Common myeloid progenitor, CD34-positive (primary cell): ENCODE data around the gene PSMB7.

ENCODE experiments used
- CTCF ChIA-PET: fragments of 350-600 bp; sonication (Branson Sonifier 250); formaldehyde crosslinking; loops from one replicate; lab custom pipeline; 2021; ENCODE audit warnings: antibody characterized with exemption; lab: Charles Lee
- POLR2A ChIA-PET: fragments of 350-600 bp; sonication (Branson Sonifier 250); formaldehyde crosslinking; loops from one replicate; lab custom pipeline; 2021; ENCODE audit warnings: antibody characterized with exemption; lab: Charles Lee
- DNase-seq, 3 donors: peaks; one replicate each; pipeline versions ENCODE4 v3.0.0 to v3.0.0-alpha.2; 2013
- H3K27ac ChIP-seq, 2 experiments: 1 replicate in 1 of 2; 2 replicates in 1 of 2; pipeline ENCODE4 v1.7.0; 2013; ENCODE audit warnings: inconsistent platforms in 2 of 2, low read length in 2 of 2, mild to moderate bottlenecking in 2 of 2, low read depth in 1 of 2, moderate library complexity in 1 of 2; ENCODE audit not compliant: severe bottlenecking in 2 of 2, insufficient read depth in 1 of 2, poor library complexity in 1 of 2
- H3K27me3 ChIP-seq, 5 experiments: replicated peaks in 2 of 5; 1 replicate in 3 of 5; 2 replicates in 2 of 5; pipeline versions ENCODE4 v1.6.1 to v1.7.0; 2013; ENCODE audit warnings: low read length in 4 of 5, mild to moderate bottlenecking in 2 of 5, moderate library complexity in 2 of 5, inconsistent platforms in 1 of 5; ENCODE audit not compliant: insufficient read depth in 5 of 5, control insufficient read depth in 4 of 5
- H3K36me3 ChIP-seq, 4 experiments: 1 replicate in 2 of 4; 2 replicates in 2 of 4; pipeline versions ENCODE4 v1.6.1 to v1.7.0; 2013; ENCODE audit warnings: low read length in 3 of 4, control low read depth in 1 of 4, mild to moderate bottlenecking in 1 of 4; ENCODE audit not compliant: control insufficient read depth in 4 of 4, insufficient read depth in 4 of 4
- H3K4me1 ChIP-seq, 4 experiments: 1 replicate in 3 of 4; 2 replicates in 1 of 4; pipeline versions ENCODE4 v1.6.1 to v1.7.1; 2013; ENCODE audit warnings: low read length in 3 of 4, mild to moderate bottlenecking in 3 of 4, control low read depth in 1 of 4, inconsistent platforms in 1 of 4, moderate library complexity in 1 of 4; ENCODE audit not compliant: control insufficient read depth in 4 of 4, insufficient read depth in 4 of 4; ENCODE audit errors: control extremely low read depth in 1 of 4
- H3K4me3 ChIP-seq, 7 experiments: 1 replicate in 4 of 7; 2 replicates in 3 of 7; pipeline versions ENCODE4 v1.5.1 to v1.7.0; 2013; ENCODE audit warnings: mild to moderate bottlenecking in 7 of 7, low read length in 6 of 7, moderate library complexity in 6 of 7, inconsistent platforms in 2 of 7, low read depth in 2 of 7, control low read depth in 1 of 7; ENCODE audit not compliant: insufficient read depth in 4 of 7, control insufficient read depth in 1 of 7; ENCODE audit errors: extremely low read depth in 1 of 7
- H3K9me3 ChIP-seq, 5 experiments: 1 replicate in 4 of 5; 2 replicates in 1 of 5; pipeline versions ENCODE4 v1.6.1 to v1.7.1; 2013; ENCODE audit warnings: low read length in 4 of 5, mild to moderate bottlenecking in 2 of 5, inconsistent platforms in 1 of 5, low read depth in 1 of 5, moderate library complexity in 1 of 5; ENCODE audit not compliant: control insufficient read depth in 4 of 5, insufficient read depth in 2 of 5; ENCODE audit errors: control extremely low read depth in 1 of 5
- WGBS: methylation state at CpG from one replicate; pipeline ENCODE4 v1.1.5; 2013; ENCODE audit not compliant: insufficient coverage; 5-methylcytosine and 5-hydroxymethylcytosine counted together

The PSMB7 gene

DNA sequence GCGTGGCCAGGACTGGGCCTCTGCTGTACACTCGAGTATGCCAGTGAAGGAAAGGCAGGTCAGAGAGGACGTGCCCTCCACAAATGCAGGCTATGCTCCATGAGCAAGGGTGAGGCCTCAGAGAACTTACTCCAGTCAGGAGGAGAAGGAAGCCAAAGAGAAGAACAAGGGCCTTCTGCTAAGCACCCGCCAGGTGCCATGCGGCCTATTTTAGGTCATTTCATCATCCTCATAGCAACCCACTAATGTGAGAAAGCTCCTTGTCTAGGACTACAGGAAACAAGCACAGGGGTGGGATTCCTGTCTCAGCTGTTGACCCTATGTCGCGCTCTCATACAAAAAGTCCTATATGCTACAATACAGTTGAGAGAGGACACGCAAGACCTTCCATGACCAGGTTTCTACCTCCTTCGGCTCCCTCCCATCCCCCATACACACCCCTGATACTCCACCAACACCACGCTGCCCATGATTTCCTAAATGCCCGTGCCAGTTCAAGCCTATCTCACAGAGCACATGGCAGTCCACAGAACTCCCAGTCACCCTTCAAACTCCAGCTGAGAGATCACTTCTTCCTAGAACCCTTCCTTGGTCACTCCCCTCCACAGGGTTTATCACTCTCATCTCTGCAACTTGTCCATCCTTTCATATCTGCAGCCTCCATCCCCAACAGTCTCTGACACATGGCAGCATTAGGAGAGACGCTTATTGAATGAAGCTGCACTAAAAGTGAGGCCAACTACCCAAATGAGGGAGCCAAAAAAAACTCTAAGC, 26.8 kb downstream of the PSMB7 start:
- no peaks in the 10 kb centered on the region for H3K27me3 ChIP-seq
- CTCF ChIA-PET, result interaction anchor here (0.9 to 9.2 kb wide), 12 partner anchors 9 to 264 kb away, joined by 3 to 69 read pairs (median 6); no protein-coding TSS in a partner anchor
- WGBS, result 76% methylated on average over 4 of the region's 12 CpGs
- no peak overlapping the region for H3K27ac ChIP-seq
- H3K9me3 ChIP-seq, result no peaks in the 10 kb centered on the region
- peaks cover 6 to 27% (median 10%) of the 10 kb centered on the region in 4 experiments for H3K36me3 ChIP-seq
- H3K4me3 ChIP-seq, result no peak overlapping the region
- peaks cover 7 to 27% (median 15%) of the 10 kb centered on the region in 4 experiments for H3K4me1 ChIP-seq
- peak in 2 of 3 donors; percentile 10 to 18 for DNase-seq
- POLR2A ChIA-PET, result no interaction called here

DNA sequence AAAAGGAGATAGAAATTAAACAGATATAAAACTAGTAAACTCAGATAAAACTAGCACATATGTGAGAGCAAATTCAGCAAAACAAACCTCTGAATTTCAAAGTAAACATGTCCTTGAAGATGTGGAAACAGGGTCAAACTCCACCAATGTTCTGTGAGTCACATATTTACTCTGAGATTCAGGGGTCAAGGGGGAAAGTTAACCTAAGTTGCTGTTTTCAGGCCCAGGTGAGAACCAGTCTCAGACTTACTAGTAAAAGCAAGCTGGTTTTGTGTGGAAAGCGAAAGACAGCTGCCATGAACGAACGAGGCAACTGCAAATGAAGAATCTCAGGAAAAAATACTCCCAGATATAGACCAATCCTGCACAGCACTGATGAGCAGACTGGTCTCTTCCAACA, 29.0 kb downstream of the PSMB7 start:
- Histone ChIP-seq H3K4me3 (no peak overlapping the region), H3K36me3 (peaks cover 8 to 28% (median 13%) of the 10 kb centered on the region in 4 experiments), H3K27ac (no peak overlapping the region), H3K9me3 (no peaks in the 10 kb centered on the region), H3K4me1 (peaks cover 7 to 31% (median 22%) of the 10 kb centered on the region in 4 experiments), H3K27me3 (no peaks in the 10 kb centered on the region)
- DNase-seq, result no peak
- ChIA-PET CTCF (interaction anchor here (0.8 to 9.2 kb wide), 6 partner anchors 8 to 261 kb away, joined by 3 to 69 read pairs (median 12); partner anchors contain the start of gene PSMB7), POLR2A (no interaction called here)
- WGBS, result 100% methylated on average over 3 of the region's 3 CpGs

DNA sequence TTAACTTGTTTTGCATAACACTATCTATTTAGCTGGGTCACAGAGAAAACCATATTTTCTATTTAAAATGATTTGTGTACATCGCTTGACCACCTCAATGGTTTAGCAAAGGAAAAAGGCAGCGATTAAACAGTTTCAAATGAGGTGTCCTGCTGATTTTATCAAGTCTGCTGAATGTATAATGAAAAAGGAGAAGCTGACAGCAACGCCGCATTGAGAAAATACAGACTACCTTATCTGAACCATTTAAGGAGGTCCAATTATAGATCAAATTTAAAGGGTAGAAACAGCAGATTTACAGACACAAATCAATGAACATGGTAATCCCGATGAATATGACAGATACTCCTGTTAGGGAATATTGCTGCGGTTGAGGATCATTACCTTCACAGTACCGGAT, 29.6 kb downstream of the PSMB7 start:
- H3K27me3 ChIP-seq, result no peaks in the 10 kb centered on the region
- 83% methylated on average over 3 of the region's 7 CpGs for WGBS
- H3K4me3 ChIP-seq, result no peak overlapping the region
- POLR2A ChIA-PET, result no interaction called here
- no peak overlapping the region for H3K27ac ChIP-seq
- CTCF ChIA-PET, result interaction anchor here (1.2 to 9.2 kb wide), 6 partner anchors 8 to 261 kb away, joined by 3 to 69 read pairs (median 7); no protein-coding TSS in a partner anchor
- no peaks in the 10 kb centered on the region for H3K9me3 ChIP-seq
- peaks cover 8 to 29% (median 13%) of the 10 kb centered on the region in 4 experiments for H3K36me3 ChIP-seq
- peaks cover 7 to 33% (median 24%) of the 10 kb centered on the region in 4 experiments for H3K4me1 ChIP-seq
- peak in 2 of 3 donors; percentile 13 to 22 for DNase-seq

DNA sequence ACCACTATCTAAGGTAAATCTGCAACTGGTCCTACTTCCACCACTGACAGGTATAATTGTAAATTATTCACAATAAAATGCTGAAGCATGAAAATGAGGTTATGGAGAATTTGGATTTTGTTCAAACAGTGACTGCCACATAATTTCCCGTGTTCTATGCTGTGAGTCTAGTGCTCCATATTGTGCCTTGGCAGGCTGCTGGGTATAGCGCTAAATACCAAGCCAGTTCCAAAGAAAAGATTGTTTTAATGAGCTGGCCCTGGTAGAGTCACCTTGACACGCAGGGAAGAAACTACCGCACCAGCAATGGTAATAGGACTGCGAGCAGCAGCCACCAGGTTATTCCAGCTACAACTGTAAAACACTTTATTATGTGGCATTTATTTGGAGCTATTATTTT, 30.4 kb downstream of the PSMB7 start:
- Histone ChIP-seq H3K36me3 (peaks cover 8 to 35% (median 18%) of the 10 kb centered on the region in 4 experiments), H3K27ac (no peak overlapping the region), H3K4me3 (no peak overlapping the region), H3K4me1 (peaks cover 7 to 33% (median 24%) of the 10 kb centered on the region in 4 experiments), H3K9me3 (no peaks in the 10 kb centered on the region), H3K27me3 (no peaks in the 10 kb centered on the region)
- DNase-seq, result no peak
- ChIA-PET CTCF (interaction anchor here (1.2 to 9.2 kb wide), 6 partner anchors 10 to 260 kb away, joined by 3 to 69 read pairs (median 4); no protein-coding TSS in a partner anchor), POLR2A (no interaction called here)
- WGBS, result 100% methylated on average over 2 of the region's 5 CpGs

DNA sequence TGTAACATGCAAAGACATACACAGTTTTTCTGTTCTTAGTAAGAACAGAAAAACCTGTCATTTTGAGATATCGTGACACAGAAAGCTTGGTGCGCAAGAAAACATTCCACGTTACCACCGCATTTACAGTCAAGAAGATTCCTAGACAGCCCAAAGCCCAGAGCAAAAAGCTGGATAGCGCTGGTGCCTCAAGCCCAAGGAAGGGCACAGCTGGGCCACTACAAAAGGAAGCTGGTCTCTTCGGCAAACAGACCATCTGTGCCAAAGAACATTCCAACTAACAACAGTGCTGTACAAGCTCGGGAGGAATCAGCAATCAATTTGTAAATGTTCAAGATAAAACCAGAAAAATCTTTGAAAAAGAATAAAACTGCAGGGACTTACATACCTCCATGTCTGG, 31.0 kb downstream of the PSMB7 start:
- WGBS, result 100% methylated on average over 5 of the region's 7 CpGs
- ChIA-PET CTCF (interaction anchor here (1.0 to 9.2 kb wide), 6 partner anchors 10 to 259 kb away, joined by 3 to 69 read pairs (median 4); no protein-coding TSS in a partner anchor), POLR2A (no interaction called here)
- H3K4me1 ChIP-seq, result peaks cover 7 to 31% (median 22%) of the 10 kb centered on the region in 4 experiments
- H3K36me3 ChIP-seq, result peaks cover 8 to 41% (median 20%) of the 10 kb centered on the region in 4 experiments
- no peak overlapping the region for H3K27ac ChIP-seq
- H3K9me3 ChIP-seq, result no peaks in the 10 kb centered on the region
- H3K4me3 ChIP-seq, result no peak overlapping the region
- no peak for DNase-seq
- H3K27me3 ChIP-seq, result no peaks in the 10 kb centered on the region

DNA sequence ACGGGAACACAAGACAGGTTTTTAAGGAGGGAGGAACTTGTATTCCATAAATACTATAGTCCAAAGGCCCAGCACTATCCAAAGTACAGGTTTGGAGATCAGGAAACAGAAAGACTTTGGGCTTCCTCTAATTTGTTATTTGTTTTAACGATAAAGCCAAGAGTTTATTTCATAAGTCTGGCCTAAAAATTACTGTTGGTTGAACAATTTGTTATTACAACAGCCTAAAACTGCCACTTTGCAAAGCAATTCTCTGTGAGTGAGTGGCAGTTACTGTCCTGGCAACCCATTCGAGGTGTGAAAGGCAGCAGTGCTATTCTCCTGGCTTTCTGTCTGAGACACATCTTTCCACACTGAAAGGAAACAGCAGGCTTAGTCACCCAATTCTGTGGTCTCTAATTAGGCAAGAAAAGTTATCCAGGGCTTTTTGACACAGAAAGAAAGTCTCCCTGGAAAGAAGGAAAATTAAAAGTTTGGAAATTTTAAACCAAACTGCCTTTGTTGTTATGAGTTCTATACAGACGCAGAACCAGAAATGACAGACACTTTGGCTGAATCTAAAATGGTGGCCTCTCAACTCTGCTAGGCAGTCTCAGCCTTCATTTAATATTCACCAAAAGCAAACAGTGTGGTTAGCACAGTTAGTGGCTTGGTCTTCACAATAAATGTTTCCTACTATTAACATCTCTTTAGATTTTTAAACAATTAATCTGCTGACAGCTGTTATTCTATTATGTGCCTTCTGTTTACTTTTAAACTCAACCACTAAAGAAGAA, 33.9 kb downstream of the PSMB7 start:
- no peak overlapping the region for H3K4me3 ChIP-seq
- H3K9me3 ChIP-seq, result no peaks in the 10 kb centered on the region
- H3K4me1 ChIP-seq, result peaks cover 0 to 11% (median 7%) of the 10 kb centered on the region in 4 experiments
- CTCF ChIA-PET, result interaction anchor here (1.6 to 9.2 kb wide), 2 partner anchors 23 to 257 kb away, joined by 3 to 69 read pairs; no protein-coding TSS in a partner anchor
- POLR2A ChIA-PET, result interaction anchor here (0.8 kb wide), 1 partner anchor 98 kb away, joined by 3 read pairs; no protein-coding TSS in a partner anchor
- peak in 2 of 3 donors; percentile 62 to 71 for DNase-seq
- peak overlapping the region in 1 of 2 experiments; percentile 54 for H3K27ac ChIP-seq
- peaks cover 8 to 51% (median 25%) of the 10 kb centered on the region in 4 experiments for H3K36me3 ChIP-seq
- H3K27me3 ChIP-seq, result no peaks in the 10 kb centered on the region
- 50% methylated on average over 2 of the region's 4 CpGs for WGBS
